ENCODE data around the gene SH2D3A. TPM values are rescaled to one million over a fixed set of nuclear protein-coding genes. Genes with fewer than 3 reads are reported as not detected.

The SH2D3A gene
- polyA plus RNA-seq, 3 donors: 0.11 TPM; not detected in 2

DNA sequence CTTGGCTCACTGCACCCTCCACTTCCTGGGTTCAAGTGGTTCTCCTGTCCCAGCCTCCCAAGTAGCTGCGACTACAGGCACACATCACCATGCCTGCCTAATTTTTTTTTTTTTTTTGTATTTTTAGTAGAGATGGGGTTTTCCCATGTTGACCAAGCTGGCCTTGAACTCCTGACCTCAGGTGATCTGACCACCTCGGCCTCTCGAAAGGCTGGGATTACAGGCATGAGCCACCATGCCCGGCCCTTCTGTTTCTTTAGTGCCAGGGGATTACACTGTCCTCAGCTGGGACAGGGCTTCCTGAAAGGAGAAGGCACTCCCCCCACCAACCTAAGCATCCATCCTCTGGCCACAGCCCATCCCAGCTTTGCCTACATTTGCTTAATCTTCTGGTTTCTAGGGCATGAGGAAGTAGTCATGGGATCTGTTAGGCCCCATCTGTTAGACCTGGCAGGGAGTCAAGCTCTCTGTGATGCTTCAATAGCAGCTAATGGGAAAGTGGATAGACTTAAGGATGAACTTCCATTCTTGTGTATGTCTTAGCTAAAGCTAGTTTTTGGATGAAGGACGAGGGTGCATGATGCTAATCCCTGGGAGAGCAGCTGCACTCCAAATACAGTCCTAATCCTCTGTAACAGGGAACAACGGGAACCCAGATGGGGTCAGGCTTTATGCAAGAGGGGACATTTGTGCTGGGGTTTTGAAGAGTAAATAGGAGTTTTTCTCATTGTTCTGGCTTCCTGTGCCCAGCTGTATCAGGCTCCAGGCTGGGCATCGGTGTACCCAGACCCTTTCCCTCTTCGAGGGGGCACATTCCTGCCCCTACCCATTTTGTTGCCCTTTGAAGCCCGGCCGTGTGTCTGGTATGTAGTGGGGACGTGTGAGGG, 7.8 kb upstream of the SH2D3A start:
- H3K9ac ChIP-seq (ENCODE audit: insufficient read depth, low read length, poor library complexity, severe bottlenecking): peak overlapping the region; percentile 30
- peaks cover 80% of the 10 kb centered on the region for H3K79me2 ChIP-seq (ENCODE audit: insufficient read depth, low read length)
- H3K4me1 ChIP-seq (ENCODE audit: control insufficient read depth in 1 of 2, insufficient read depth in 2 of 2, low read length in 2 of 2): peaks cover 32 to 54% of the 10 kb centered on the region in 2 donors
- TF ChIP-seq, protein P1, sequence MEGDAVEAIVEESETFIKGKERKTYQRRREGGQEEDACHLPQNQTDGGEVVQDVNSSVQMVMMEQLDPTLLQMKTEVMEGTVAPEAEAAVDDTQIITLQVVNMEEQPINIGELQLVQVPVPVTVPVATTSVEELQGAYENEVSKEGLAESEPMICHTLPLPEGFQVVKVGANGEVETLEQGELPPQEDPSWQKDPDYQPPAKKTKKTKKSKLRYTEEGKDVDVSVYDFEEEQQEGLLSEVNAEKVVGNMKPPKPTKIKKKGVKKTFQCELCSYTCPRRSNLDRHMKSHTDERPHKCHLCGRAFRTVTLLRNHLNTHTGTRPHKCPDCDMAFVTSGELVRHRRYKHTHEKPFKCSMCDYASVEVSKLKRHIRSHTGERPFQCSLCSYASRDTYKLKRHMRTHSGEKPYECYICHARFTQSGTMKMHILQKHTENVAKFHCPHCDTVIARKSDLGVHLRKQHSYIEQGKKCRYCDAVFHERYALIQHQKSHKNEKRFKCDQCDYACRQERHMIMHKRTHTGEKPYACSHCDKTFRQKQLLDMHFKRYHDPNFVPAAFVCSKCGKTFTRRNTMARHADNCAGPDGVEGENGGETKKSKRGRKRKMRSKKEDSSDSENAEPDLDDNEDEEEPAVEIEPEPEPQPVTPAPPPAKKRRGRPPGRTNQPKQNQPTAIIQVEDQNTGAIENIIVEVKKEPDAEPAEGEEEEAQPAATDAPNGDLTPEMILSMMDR (IDR thresholded peaks at IDR 0.05): no peak
- peak overlapping the region; percentile 58 to 73 for H3K27ac ChIP-seq (ENCODE audit: low read depth in 1 of 2, low read length in 2 of 2)
- H2AFZ ChIP-seq (ENCODE audit: insufficient read depth, low read depth, low read length, poor library complexity, severe bottlenecking): no peak overlapping the region
- H3K4me3 ChIP-seq (replicated peaks in 1 of 3; ENCODE audit: low read depth in 2 of 3, low read length in 3 of 3): peak overlapping the region in 1 of 3 experiments; percentile 57
- Mint-ChIP-seq H3K4me1 (peaks cover 56% of the 10 kb centered on the region), H3K4me3 (peak overlapping the region; percentile 47 to 59), H3K27ac (peak overlapping the region; percentile 83 to 94 (median 90)), H3K27me3 (ENCODE audit: low read depth in 3 of 3) (peaks cover 1 to 3% (median 2%) of the 10 kb centered on the region in 3 donors), H3K9me3 (peaks cover 0 to 6% (median 2%) of the 10 kb centered on the region in 7 donors), H3K36me3 (peaks cover 29 to 37% of the 10 kb centered on the region in 2 donors)
- no peaks in the 10 kb centered on the region for H3K9me3 ChIP-seq (replicated peaks in 1 of 2; ENCODE audit: control insufficient read depth in 1 of 2, insufficient read depth in 1 of 2, low read length in 2 of 2)
- intact Hi-C loops (cut with micrococcal nuclease): loop anchor here in 1 of 2 donors (5.0 kb wide), 1 partner anchor 87 kb away; no protein-coding TSS in a partner anchor
- peak overlapping the region; percentile 53 for H3K4me2 ChIP-seq (replicated peaks; ENCODE audit: extremely low read depth, low read length, poor library complexity, severe bottlenecking)
- no peaks in the 10 kb centered on the region for H3K27me3 ChIP-seq (ENCODE audit: control insufficient read depth in 2 of 2, insufficient read depth in 2 of 2, low read length in 2 of 2)
- DNase-seq: peak; percentile 68 to 77 (median 69)
- H3K36me3 ChIP-seq (replicated peaks in 1 of 2; ENCODE audit: control insufficient read depth in 1 of 2, insufficient read depth in 2 of 2, low read length in 2 of 2): peaks cover 10 to 44% of the 10 kb centered on the region in 2 donors
- 65% methylated on average over 7 of the region's 11 CpGs for WGBS (ENCODE audit: insufficient coverage)
- H4K20me1 ChIP-seq (ENCODE audit: insufficient read depth, low read length): peaks cover 71% of the 10 kb centered on the region

DNA sequence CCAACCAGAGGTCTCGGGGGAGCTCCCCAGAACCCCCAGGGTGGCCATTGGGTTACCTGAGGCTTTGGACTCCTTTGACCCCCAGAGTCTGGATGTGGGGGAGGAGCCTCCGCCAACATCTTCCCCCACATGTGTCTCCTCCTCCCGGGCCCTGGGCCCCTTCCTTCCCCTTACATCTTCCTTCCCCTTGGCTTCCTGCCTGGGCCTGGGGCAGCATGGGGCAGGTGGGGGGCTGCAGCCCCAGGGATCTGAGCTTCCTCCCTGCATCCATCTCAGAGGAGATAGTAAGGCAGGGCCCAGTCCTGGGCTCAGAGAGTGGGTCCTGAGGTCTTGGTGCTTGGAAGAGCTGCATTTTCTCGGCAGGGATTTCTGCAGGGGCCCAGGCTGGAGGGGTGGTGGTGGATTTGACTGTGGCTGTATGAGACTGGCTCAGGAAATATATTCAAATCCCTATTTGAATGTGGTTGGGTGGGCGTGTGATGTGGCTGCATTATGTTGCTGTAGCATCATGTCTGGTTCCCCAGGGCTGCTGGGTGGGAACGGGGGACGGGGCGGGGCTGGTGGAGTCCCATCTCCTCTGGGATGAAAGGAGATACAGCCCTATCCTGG, 6.2 kb upstream of the SH2D3A start:
- peaks cover 60% of the 10 kb centered on the region for H3K4me1 Mint-ChIP-seq
- peaks cover 66% of the 10 kb centered on the region for H3K79me2 ChIP-seq (ENCODE audit: insufficient read depth, low read length)
- intact Hi-C loops (cut with micrococcal nuclease): loop anchor here in 1 of 2 donors (2.0 to 5.0 kb wide), 3 partner anchors 29 to 89 kb away; partner anchors contain the start of gene TRIP10
- peaks cover 1 to 3% (median 2%) of the 10 kb centered on the region in 3 donors for H3K27me3 Mint-ChIP-seq (ENCODE audit: low read depth in 3 of 3)
- H3K4me3 Mint-ChIP-seq: peak overlapping the region; percentile 97 to 98
- TF ChIP-seq, protein P1 (IDR thresholded peaks at IDR 0.05): no peak
- peak; percentile 49 to 52 (median 51) for DNase-seq
- peaks cover 0 to 6% (median 2%) of the 10 kb centered on the region in 7 donors for H3K9me3 Mint-ChIP-seq
- peak overlapping the region; percentile 100 for H3K4me2 ChIP-seq (replicated peaks; ENCODE audit: extremely low read depth, low read length, poor library complexity, severe bottlenecking)
- H3K36me3 Mint-ChIP-seq: peaks cover 27 to 31% of the 10 kb centered on the region in 2 donors
- H2AFZ ChIP-seq (ENCODE audit: insufficient read depth, low read depth, low read length, poor library complexity, severe bottlenecking): peak overlapping the region; percentile 68
- peak overlapping the region; percentile 86 to 96 (median 94) for H3K27ac Mint-ChIP-seq
- peak overlapping the region; percentile 82 to 100 (median 95) for H3K4me3 ChIP-seq (replicated peaks in 1 of 3; ENCODE audit: low read depth in 2 of 3, low read length in 3 of 3)
- H4K20me1 ChIP-seq (ENCODE audit: insufficient read depth, low read length): peaks cover 54% of the 10 kb centered on the region
- peaks cover 36 to 61% of the 10 kb centered on the region in 2 donors for H3K4me1 ChIP-seq (ENCODE audit: control insufficient read depth in 1 of 2, insufficient read depth in 2 of 2, low read length in 2 of 2)
- peak overlapping the region; percentile 96 for H3K9ac ChIP-seq (ENCODE audit: insufficient read depth, low read length, poor library complexity, severe bottlenecking)
- peaks cover 8 to 31% of the 10 kb centered on the region in 2 donors for H3K36me3 ChIP-seq (replicated peaks in 1 of 2; ENCODE audit: control insufficient read depth in 1 of 2, insufficient read depth in 2 of 2, low read length in 2 of 2)
- no peaks in the 10 kb centered on the region for H3K9me3 ChIP-seq (replicated peaks in 1 of 2; ENCODE audit: control insufficient read depth in 1 of 2, insufficient read depth in 1 of 2, low read length in 2 of 2)
- WGBS (ENCODE audit: insufficient coverage): 2% methylated on average over 5 of the region's 8 CpGs
- no peaks in the 10 kb centered on the region for H3K27me3 ChIP-seq (ENCODE audit: control insufficient read depth in 2 of 2, insufficient read depth in 2 of 2, low read length in 2 of 2)
- peak overlapping the region; percentile 80 to 97 for H3K27ac ChIP-seq (ENCODE audit: low read depth in 1 of 2, low read length in 2 of 2)

Data from CD14-positive monocyte (primary cell).